ENCODE results near the gene KEAP1.

- TF ChIP-seq SIX5 (IDR thresholded peaks at IDR 0.05; ENCODE audit: low read depth, low read length) (no peak), SP2 (IDR thresholded peaks at IDR 0.05; ENCODE audit: low read length) (no peak), SRF (IDR thresholded peaks at IDR 0.05; ENCODE audit: low read depth, low read length) (no peak)
These were observed 60.5 kb downstream of the KEAP1 start for GRCh38 chr19:10442698-10443097.

All from H1 (cell line).